Activated CD4-positive, alpha-beta memory T cell treated with anti-CD3 and anti-CD28 coated beads for 36 hours (primary cell): ENCODE data around the gene ITSN1. TPM values are rescaled to one million over a fixed set of nuclear protein-coding genes. Genes with fewer than 3 reads are reported as not detected.

Experiments used
- CTCF ChIA-PET: fragments of 350-600 bp; sonication (Branson Sonifier 250); formaldehyde crosslinking; loops from one replicate; lab custom pipeline; 2021; ENCODE audit warnings: antibody characterized with exemption, inconsistent platforms; lab: Charles Lee
- POLR2A ChIA-PET: fragments of 350-600 bp; sonication (Branson Sonifier 250); formaldehyde crosslinking; loops from one replicate; lab custom pipeline; 2021; ENCODE audit warnings: antibody characterized with exemption; lab: Charles Lee
- DNase-seq: peaks from one replicate; pipeline ENCODE4 v3.0.0-alpha.2; 2020
- H3K27ac Mint-ChIP-seq: one replicate; pipeline ENCODE4 v1.8.0; 2021; ENCODE audit warnings: mixed read lengths
- H3K27me3 Mint-ChIP-seq: one replicate; pipeline ENCODE4 v1.8.0; 2021; ENCODE audit warnings: mixed read lengths
- H3K36me3 Mint-ChIP-seq: one replicate; pipeline ENCODE4 v1.8.0; 2021; ENCODE audit warnings: mixed read lengths
- H3K4me1 Mint-ChIP-seq: one replicate; pipeline ENCODE4 v1.8.0; 2021; ENCODE audit warnings: low read depth, mixed read lengths
- H3K4me3 Mint-ChIP-seq: one replicate; pipeline ENCODE4 v1.8.0; 2021; ENCODE audit warnings: mild to moderate bottlenecking, mixed read lengths
- H3K9me3 Mint-ChIP-seq: one replicate; pipeline ENCODE4 v1.8.0; 2021; ENCODE audit warnings: mixed read lengths
- intact Hi-C: fragments of 100-400 bp; cut with micrococcal nuclease; formaldehyde crosslinking; loops from one replicate; pipeline ENCODE4 v1.15.1; 2023
- total RNA-seq, 2 experiments: library from RNA; stranded (reverse); gene quantifications; one replicate each; pipeline ENCODE4 v1.2.3, GENCODE V29; 2021

The ITSN1 gene
- total RNA-seq, 2 experiments from 2014 or later = 3.2 to 4.5 TPM

DNA sequence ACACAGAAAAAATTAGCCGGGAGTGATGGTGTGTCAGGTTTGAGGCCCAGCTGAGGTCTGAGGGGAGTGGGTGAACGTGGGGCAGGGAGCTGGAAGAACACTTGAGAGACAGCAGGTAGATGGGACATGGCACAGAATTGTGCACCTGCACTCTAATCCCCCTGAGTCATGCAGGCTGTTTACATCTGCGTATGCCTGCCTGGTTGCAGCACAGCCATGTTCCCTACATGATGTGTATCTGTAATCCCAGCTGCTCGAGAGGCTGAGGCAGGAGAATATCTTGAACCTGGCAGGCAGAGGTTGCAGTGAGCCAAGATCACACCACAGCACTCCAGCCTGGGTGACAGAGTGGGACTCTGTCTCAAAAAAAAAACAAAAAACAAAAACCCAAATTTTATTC lies 228.5 kb downstream of the ITSN1 start:
- POLR2A ChIA-PET = no interaction called here
- no peak for DNase-seq
- no peak overlapping the region for H3K27ac Mint-ChIP-seq
- intact Hi-C loops = no loop called here
- no peaks in the 10 kb centered on the region for H3K4me1 Mint-ChIP-seq
- CTCF ChIA-PET = no interaction called here
- no peak overlapping the region for H3K4me3 Mint-ChIP-seq
- no peaks in the 10 kb centered on the region for H3K9me3 Mint-ChIP-seq
- no peaks in the 10 kb centered on the region for H3K36me3 Mint-ChIP-seq
- H3K27me3 Mint-ChIP-seq = peaks cover 2% of the 10 kb centered on the region

GRCh38 chr21:33871171-33871570 lies 228.9 kb downstream of the ITSN1 start:
- Mint-ChIP-seq H3K4me3 (no peak overlapping the region), H3K36me3 (no peaks in the 10 kb centered on the region), H3K4me1 (no peaks in the 10 kb centered on the region), H3K27ac (no peak overlapping the region), H3K27me3 (peaks cover 2% of the 10 kb centered on the region), H3K9me3 (no peaks in the 10 kb centered on the region)
- ChIA-PET CTCF (no interaction called here), POLR2A (no interaction called here)
- DNase-seq = no peak
- intact Hi-C loops = no loop called here

DNA sequence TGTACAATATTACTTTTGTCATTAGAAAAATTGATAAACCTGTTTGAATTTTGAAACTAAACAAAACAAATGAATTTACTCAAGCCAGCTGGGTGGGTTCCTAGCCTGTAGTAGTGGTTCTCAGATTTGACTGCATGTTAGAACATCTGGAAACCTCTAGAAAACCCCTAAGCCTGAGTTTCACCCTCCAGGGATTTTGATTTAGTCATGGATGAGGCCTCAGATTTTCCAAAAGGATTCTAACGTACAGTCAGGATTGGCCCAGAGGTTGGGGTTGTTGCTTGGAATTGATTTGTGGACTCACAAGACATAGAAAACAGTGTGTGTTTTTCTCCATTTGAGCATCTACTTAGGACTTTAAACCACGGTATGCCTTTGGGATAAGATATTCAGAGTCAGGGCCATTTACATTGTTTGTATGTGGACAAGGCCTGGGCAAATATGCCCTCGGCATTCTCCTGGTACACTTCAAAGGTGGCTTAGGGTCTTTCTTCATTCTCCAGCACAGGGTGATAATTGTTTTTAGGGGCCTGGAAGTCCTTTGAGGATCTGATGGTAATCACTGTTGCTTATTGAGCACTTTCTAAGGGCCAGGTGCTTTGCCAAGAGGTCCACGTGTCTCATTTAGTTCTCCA lies 230.7 kb downstream of the ITSN1 start:
- CTCF ChIA-PET = no interaction called here
- POLR2A ChIA-PET = no interaction called here
- no peak overlapping the region for H3K27ac Mint-ChIP-seq
- no peaks in the 10 kb centered on the region for H3K36me3 Mint-ChIP-seq
- no peaks in the 10 kb centered on the region for H3K27me3 Mint-ChIP-seq
- H3K4me3 Mint-ChIP-seq = no peak overlapping the region
- no peak for DNase-seq
- intact Hi-C loops = no loop called here
- H3K9me3 Mint-ChIP-seq = no peaks in the 10 kb centered on the region
- no peaks in the 10 kb centered on the region for H3K4me1 Mint-ChIP-seq

DNA sequence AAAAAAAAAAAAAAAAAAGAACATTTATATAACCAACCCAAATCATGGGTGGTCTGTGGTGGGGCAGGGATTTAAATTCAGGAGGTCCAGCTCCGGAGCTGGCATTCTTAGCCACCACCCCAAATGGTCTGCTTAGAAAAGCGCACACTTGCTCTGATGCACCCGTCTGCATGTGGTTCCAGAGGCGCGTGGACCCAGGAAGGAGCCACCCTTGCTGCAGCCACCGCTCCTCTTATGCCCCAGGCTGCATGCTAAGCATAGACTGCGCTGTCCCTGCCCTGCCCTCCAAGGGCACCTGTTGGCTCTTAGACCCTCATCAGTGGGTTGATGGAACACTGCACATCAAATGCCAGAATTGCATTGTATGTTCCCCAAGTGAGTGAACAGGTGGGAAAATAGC lies 231.9 kb downstream of the ITSN1 start:
- Mint-ChIP-seq H3K27ac (no peak overlapping the region), H3K4me3 (no peak overlapping the region), H3K36me3 (no peaks in the 10 kb centered on the region), H3K9me3 (no peaks in the 10 kb centered on the region), H3K4me1 (no peaks in the 10 kb centered on the region), H3K27me3 (no peaks in the 10 kb centered on the region)
- intact Hi-C loops = no loop called here
- ChIA-PET CTCF (no interaction called here), POLR2A (no interaction called here)
- DNase-seq = no peak

DNA sequence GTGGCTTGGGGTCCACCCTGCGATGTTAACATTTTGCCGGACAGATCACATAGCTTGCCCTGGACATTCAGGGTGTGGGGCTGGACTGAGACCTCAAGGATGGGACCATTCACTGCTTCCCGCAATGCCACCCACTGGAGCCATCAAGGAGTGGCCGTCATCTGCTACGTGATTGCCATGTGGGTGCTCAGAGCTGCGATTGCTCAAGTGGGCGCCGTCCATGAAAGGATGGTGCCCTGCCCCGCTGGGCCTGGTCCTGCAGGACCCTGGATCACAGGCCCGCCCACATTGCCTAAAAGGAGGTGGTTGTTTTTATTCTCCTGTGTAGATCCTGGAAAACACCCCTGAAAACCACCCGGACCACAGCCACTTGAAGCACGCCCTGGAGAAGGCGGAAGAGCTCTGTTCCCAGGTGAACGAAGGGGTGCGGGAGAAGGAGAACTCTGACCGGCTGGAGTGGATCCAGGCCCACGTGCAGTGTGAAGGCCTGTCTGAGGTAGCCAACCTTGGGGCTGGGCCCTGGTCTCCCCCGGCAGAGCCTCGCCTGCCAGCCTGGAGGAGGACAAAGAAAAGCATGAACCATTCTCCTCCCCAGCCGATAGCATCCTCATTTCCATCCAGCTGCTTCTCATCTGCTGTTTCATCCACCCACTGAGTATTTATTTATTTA lies 232.9 kb downstream of the ITSN1 start:
- Mint-ChIP-seq H3K27ac (no peak overlapping the region), H3K9me3 (no peaks in the 10 kb centered on the region), H3K4me3 (no peak overlapping the region), H3K4me1 (no peaks in the 10 kb centered on the region), H3K27me3 (no peaks in the 10 kb centered on the region), H3K36me3 (no peaks in the 10 kb centered on the region)
- ChIA-PET POLR2A (no interaction called here), CTCF (no interaction called here)
- no peak for DNase-seq
- intact Hi-C loops = no loop called here

- CTCF ChIA-PET = no interaction called here
- DNase-seq = no peak
- Mint-ChIP-seq H3K4me3 (no peak overlapping the region), H3K27me3 (no peaks in the 10 kb centered on the region), H3K4me1 (no peaks in the 10 kb centered on the region), H3K27ac (no peak overlapping the region), H3K36me3 (no peaks in the 10 kb centered on the region), H3K9me3 (no peaks in the 10 kb centered on the region)
- POLR2A ChIA-PET = no interaction called here
- intact Hi-C loops = no loop called here
Measured at GRCh38 chr21:33878824-33879223, 236.5 kb downstream of the ITSN1 start.

- ChIA-PET POLR2A (no interaction called here), CTCF (no interaction called here)
- H3K4me3 Mint-ChIP-seq = no peak overlapping the region
- no peaks in the 10 kb centered on the region for H3K9me3 Mint-ChIP-seq
- H3K36me3 Mint-ChIP-seq = no peaks in the 10 kb centered on the region
- DNase-seq = no peak
- no peaks in the 10 kb centered on the region for H3K4me1 Mint-ChIP-seq
- intact Hi-C loops = no loop called here
- no peak overlapping the region for H3K27ac Mint-ChIP-seq
- peaks cover 3% of the 10 kb centered on the region for H3K27me3 Mint-ChIP-seq
Measured at GRCh38 chr21:33880626-33881025, 238.3 kb downstream of the ITSN1 start.

DNA sequence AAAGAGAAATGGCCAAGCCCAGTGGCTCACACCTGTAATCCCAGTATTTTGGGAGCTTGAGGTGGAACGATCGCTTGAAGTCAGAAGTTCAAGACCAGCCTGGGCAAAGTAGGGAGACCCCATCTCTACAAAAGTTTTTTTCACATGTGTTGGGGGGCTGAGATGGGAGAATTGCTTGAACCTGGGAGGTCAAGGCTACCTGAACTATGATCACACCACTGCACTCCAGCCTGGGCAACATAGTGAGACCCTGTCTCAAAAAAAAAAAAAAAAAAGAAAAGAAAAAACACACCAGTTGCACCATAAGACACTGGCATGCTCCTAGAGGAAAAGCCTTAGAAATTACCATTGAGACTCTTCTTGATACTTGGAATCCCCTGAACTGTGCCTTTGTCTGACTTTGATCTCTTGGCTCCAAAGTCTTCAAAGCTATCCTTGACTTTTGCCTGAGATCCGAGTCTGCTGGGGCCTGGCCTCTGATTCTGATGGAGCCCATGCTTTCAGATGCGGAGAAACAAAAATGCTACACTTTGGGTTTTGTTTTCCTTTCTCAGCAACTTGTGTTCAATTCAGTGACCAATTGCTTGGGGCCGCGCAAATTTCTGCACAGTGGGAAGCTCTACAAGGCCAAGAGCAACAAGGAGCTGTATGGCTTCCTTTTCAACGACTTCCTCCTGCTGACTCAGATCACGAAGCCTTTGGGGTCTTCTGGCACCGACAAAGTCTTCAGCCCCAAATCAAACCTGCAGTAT lies 239.6 kb downstream of the ITSN1 start:
- Mint-ChIP-seq H3K4me1 (no peaks in the 10 kb centered on the region), H3K27me3 (peaks cover 3% of the 10 kb centered on the region), H3K36me3 (no peaks in the 10 kb centered on the region), H3K9me3 (no peaks in the 10 kb centered on the region), H3K27ac (no peak overlapping the region), H3K4me3 (no peak overlapping the region)
- intact Hi-C loops = no loop called here
- ChIA-PET POLR2A (no interaction called here), CTCF (no interaction called here)
- no peak for DNase-seq

DNA sequence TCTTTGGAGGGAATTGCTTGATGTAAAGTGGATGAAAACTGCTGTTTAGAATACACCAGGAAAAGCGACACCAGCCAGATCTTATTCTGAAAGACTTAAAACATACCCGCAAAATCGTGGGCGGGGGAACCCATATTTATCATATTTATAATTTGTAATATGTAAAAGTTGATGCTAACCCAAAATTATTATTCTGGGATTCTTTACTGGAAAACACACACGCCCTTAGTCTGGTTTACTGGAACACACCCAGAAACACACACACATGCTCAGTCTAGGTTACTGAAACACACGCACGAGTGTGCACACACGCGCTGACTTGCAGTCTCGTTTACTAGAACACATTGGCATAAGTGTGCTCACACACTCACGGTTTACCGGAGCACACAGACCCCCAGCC lies 240.8 kb downstream of the ITSN1 start:
- Mint-ChIP-seq H3K4me3 (no peak overlapping the region), H3K4me1 (no peaks in the 10 kb centered on the region), H3K27ac (no peak overlapping the region), H3K36me3 (no peaks in the 10 kb centered on the region), H3K9me3 (no peaks in the 10 kb centered on the region), H3K27me3 (peaks cover 3% of the 10 kb centered on the region)
- intact Hi-C loops = no loop called here
- no peak for DNase-seq
- ChIA-PET CTCF (no interaction called here), POLR2A (no interaction called here)

DNA sequence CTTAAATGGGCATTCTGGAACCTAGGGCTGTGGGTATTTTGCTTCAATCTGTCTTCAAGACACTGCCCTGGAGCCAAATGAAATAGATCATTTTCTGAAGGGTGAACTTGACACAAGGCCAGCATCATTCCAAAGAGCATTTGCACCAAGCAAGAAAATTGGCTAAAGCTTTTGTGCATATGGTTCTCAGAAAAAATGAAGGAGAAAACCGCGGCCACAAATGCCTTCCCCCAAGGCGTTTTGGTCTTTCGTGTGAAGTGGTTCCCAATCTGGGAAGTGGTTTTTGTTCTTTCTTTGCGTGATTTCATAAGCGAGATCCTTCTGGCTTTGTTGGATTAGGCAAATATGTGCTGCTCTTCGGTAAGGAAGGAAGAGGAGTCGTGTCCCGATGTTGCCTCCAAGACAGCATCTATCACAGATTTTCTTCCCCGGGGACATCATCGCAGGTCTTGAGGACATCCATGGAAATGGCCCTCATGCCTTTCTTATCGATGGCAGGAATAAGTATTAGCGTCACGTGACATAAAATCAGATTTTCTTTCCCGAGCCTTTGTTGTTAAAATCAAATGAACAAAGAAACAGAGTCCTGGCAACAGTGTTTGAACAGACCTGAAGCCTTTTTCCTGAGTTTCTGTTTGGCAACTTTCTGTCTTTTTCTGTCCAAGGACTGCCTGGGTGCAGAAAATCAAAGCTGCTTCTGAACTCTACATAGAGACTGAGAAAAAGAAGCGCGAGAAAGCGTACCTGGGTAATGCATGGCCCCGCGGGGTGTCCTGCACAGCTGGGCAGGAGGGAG lies 242.3 kb downstream of the ITSN1 start:
- CTCF ChIA-PET = no interaction called here
- no peaks in the 10 kb centered on the region for H3K4me1 Mint-ChIP-seq

DNA sequence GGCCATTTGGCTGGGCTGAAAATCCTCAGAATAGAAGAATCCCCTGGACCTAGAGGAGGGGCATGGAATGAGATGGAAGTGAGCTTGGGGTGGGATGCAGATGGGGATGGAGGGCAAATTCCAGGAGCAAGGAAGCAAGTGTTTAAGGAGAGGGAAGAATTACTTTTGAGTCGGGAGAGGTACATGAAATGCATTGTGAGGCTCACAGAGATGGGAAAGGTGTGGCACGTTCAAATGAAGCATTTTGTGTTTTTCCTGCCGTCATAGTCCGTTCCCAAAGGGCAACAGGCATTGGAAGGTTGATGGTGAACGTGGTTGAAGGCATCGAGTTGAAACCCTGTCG lies 242.8 kb downstream of the ITSN1 start:
- H3K9me3 Mint-ChIP-seq = no peaks in the 10 kb centered on the region
- intact Hi-C loops = no loop called here
- H3K27me3 Mint-ChIP-seq = peaks cover 3% of the 10 kb centered on the region
- no peak overlapping the region for H3K4me3 Mint-ChIP-seq
- no peaks in the 10 kb centered on the region for H3K36me3 Mint-ChIP-seq
- DNase-seq = no peak
- CTCF ChIA-PET = no interaction called here
- H3K4me1 Mint-ChIP-seq = no peaks in the 10 kb centered on the region
- POLR2A ChIA-PET = no interaction called here
- no peak overlapping the region for H3K27ac Mint-ChIP-seq

More for the DNA sequence above, 242.3 kb downstream of the ITSN1 start:
- no peak overlapping the region for H3K4me3 Mint-ChIP-seq
- H3K27me3 Mint-ChIP-seq = peaks cover 3% of the 10 kb centered on the region
- intact Hi-C loops = no loop called here
- DNase-seq = no peak
- no peaks in the 10 kb centered on the region for H3K36me3 Mint-ChIP-seq
- POLR2A ChIA-PET = no interaction called here
- no peaks in the 10 kb centered on the region for H3K9me3 Mint-ChIP-seq
- H3K27ac Mint-ChIP-seq = no peak overlapping the region

- Mint-ChIP-seq H3K27ac (no peak overlapping the region), H3K4me1 (no peaks in the 10 kb centered on the region), H3K9me3 (no peaks in the 10 kb centered on the region), H3K36me3 (no peaks in the 10 kb centered on the region), H3K27me3 (peaks cover 3% of the 10 kb centered on the region), H3K4me3 (no peak overlapping the region)
- no peak for DNase-seq
- intact Hi-C loops = no loop called here
- POLR2A ChIA-PET = no interaction called here
- CTCF ChIA-PET = no interaction called here
Measured at GRCh38 chr21:33886321-33886720, 244.0 kb downstream of the ITSN1 start.
